HG02623 (cell line): ENCODE data around the gene ENTREP3.
"Not testable (repeated sequence)": the region's sequence is repeated elsewhere in the genome, so short reads cannot be mapped to it uniquely, and the experiment has no call there.

Experiments used
- ATAC-seq: cut with Tn5 transposase; IDR thresholded peaks from one replicate; pipeline ENCODE4 v1.9.1; 2021; ENCODE audit warnings: moderate library complexity; ENCODE audit not compliant: unreplicated experiment

ENTREP3 gene, protein sequence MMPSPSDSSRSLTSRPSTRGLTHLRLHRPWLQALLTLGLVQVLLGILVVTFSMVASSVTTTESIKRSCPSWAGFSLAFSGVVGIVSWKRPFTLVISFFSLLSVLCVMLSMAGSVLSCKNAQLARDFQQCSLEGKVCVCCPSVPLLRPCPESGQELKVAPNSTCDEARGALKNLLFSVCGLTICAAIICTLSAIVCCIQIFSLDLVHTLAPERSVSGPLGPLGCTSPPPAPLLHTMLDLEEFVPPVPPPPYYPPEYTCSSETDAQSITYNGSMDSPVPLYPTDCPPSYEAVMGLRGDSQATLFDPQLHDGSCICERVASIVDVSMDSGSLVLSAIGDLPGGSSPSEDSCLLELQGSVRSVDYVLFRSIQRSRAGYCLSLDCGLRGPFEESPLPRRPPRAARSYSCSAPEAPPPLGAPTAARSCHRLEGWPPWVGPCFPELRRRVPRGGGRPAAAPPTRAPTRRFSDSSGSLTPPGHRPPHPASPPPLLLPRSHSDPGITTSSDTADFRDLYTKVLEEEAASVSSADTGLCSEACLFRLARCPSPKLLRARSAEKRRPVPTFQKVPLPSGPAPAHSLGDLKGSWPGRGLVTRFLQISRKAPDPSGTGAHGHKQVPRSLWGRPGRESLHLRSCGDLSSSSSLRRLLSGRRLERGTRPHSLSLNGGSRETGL

DNA sequence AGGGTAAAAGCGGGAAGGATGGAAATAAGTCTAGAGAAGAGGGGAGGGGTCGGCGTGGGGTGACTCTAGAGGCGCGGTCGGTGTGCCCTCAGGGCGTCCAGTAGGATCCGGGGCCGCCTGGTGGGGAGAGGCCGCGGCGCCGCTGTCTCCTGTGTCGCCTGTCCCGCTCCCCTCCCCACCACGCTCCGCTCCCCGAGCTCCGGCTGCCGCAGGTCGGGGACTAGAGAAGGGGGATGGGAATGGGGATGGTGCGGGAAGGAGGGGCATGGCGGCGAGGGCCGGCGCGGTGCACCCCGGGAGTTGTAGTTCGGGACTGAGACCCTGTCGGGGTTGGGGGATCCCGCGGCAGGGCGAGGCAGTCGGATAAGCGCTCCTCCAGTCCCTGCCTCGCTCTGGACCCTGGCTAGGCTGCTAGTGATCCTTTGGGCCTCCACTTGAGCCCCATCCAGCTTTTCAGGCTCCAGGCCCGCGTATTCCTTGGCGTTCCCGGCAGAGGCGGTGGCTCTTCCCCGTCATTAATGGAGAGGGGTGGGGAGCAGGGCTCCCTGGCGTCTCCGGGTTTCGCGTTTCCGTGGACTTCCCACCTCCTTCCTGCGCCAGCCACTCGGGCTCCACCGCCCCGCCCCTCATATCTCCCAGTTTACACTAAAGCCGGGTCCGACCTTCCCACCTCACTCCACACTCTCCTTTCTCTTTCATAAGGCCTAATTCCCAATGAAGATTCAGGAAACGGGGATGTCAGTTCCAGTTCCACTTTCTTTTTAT is at the start of gene ENTREP3:
Gene ENTREP3, minus strand, starts transcription at position 241 of the 765 bp plus-strand sequence. CDS start 606 bp downstream, outside the sequence.
- ATAC-seq: peak; percentile 42

DNA sequence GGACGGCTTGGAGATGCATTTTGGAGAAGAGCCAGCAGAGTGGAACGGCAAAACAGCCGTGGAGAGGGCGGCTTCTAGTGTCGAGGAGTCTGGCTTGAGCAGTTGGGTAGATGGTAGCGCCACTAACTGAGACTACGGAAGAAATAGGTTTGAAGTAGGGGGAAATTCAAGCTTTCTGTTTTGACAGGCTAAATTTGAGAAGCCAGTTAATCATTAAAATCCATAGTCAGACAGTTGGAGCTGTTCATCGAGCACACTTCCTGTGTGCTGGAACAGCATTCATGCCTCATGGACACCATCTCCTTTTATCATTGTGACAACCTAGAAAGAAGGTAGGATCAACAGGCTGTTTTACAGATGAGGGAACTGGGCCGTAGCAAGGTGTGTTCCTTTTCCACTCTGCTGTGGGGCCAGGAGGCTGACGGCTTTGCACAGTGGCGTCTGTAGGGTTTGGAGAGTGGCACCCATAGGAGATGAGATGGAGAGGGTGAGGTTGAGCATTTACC is 49.3 kb upstream of the ENTREP3 start:
- ATAC-seq: no peak

DNA sequence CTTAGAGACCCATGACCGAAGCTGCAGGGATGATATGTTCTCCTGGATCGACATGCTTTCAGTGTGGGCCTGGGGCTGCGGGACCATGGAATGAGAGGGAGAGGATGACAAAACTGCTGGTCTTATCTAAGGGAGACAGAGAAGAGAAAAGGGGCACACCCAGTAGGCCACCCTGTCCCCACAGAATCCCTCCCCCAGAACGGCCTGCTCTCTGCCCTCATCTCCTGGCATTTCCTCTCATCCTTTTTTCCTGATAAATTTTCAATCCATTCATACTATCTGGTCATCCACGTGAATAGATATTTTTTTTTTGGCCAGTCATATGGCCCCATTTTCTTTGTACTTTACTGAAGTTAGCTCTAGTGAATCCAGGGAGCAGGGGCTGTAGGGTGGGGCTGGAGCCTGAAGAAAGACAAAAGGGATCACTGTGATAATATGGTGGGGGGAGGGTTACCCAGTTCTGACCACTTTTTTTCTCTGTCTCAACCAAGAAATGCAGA is 46.1 kb upstream of the ENTREP3 start, which contains the start of gene PKLR:
Gene PKLR, minus strand, starts transcription at position 97 of the 500 bp plus-strand sequence. Its CDS starts 43 bp downstream, at position 54.
- ATAC-seq: no peak

DNA sequence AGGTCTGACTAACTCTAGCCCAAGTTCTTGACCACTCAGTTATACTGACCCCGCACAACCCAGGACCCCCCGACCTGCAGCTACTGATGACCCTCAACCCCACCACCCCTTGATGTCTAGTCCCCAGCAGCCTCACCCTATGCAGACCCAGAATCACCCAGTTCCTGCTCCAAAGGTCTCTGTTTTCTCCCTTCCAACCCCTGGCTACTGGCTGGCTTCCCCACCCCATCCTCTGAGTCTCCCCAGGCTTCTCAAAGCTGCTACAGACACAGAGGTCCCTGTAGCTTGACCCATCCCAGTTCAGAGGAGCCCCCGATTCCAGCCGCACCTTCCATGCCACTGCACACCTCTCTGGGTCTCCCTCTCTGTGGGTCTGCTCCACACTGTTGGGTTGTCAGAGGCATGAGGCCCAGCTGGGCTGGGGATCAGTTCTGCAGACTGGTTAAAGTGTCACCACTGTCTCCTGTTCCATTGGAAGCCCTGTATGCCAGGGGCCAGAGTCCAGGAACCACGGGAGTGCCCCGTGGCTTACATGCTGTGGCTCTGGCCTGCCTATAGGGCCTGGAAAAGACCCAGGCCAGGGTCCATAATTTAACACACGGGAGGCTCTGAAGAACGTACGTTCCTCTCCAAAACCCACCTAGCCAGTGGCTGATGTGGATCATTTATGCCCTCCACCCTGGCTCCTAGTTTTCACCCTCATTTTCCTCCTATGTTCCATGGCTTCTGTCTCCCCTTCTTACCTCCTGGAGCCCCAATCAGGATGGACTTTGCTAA is 45.5 kb upstream of the ENTREP3 start:
- no peak for ATAC-seq

DNA sequence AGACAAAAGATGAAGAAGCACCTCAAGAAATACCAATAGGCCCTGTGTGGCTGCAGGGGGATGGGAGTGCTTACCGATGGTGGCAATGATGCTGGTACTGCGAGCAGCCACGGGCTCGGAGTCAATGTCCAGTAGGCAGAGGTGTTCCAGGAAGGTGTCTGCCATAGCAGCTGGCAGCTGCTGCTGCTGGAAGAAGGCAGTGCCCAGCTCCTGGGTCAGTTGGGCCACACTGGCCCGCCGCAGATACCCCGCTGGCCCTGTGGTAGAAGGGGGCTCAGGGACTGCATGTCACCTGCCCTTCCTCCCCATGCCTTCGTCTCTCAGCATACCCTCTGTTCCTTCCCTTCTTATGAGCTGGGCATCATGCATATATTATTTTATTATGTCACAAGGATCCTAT is 44.7 kb upstream of the ENTREP3 start:
- ATAC-seq: no peak

DNA sequence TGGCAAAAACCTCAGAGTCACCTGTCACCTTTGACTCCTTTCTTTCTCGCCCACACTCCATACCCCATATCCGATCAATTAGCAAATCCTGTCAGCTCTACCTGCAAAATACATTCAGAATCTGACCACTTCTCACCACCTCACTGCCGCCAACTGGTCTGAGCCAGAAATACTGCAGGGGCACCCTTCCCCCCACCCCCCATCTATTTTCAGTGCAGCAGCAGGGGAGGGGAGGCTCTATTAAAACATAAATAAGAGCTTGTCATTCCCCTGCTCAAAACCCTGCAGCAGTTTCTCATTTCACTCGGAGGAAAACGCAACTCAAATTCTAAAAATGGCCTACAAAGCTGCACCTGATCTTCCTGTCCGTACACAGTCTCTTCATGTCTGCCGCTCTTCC is 42.1 kb upstream of the ENTREP3 start:
- no peak for ATAC-seq

DNA sequence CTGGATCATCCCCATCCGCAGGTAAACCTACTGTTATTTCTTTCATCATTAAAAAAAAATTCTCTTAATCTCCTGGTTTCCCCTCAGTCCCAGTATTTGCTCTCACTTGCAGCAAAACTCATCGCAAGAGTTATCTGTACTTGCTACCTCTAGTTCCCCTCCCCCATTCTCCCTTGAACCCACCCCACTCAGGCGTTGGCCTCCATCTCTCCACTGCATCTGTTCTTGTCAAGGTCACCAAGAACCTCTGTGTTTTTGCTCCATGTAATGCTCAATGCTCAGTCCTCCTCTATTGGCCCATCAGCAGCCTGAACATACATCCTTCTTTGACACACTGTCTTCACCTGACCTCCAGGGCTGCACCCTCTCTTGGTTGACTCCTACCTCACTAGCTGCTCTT is 41.4 kb upstream of the ENTREP3 start:
- ATAC-seq: no peak

DNA sequence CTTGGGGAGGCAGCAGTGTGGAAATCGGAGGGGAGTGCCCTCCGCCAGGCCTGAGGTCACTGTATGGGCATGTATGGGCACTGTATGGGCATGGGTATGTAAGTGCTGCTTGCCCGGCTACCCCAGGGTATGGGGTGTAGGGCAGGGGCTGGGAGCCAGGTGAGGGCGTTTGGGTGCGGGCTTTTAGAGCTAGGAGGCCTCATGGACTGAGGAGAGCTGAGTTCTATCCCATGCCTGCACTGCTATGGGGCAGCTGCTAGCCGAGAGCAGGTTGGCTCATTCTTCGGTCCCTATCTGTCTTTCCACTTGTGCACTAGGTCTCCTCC is 40.6 kb upstream of the ENTREP3 start:
- ATAC-seq: no peak

DNA sequence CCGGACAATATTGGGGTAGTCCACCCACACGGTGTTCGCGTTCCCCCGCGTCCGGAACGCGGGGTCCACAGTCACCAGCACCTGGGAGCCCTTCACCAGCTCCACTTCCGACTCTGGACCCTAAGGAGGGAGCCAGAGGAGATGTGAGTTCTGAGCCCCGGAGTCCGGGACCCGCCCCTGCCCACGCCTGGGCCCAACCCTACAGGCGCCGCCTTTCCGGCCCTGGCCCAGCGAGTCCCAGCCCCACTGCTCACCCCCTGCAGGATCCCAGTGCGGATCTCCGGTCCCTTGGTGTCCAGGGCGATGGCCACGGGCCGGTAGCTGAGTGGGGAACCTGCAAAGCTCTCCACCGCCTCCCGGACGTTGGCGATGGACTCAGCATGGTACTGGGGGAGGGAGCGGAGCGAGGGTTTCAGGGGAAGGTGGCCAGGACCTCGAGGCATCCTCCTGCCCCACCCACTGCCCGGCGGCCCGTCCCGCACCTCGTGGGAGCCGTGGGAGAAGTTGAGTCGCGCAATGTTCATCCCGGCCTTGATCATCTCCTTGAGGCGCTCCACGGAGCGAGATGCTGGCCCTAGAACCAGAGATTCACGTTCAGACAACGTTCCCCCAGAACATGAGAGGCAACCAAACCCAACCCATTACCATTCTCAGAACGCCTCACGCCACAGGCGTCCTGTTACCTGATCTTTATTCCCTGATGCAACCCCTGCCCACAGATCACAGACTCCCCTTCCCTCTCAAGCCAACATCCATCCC is 40.1 kb upstream of the ENTREP3 start:
- no peak for ATAC-seq

DNA sequence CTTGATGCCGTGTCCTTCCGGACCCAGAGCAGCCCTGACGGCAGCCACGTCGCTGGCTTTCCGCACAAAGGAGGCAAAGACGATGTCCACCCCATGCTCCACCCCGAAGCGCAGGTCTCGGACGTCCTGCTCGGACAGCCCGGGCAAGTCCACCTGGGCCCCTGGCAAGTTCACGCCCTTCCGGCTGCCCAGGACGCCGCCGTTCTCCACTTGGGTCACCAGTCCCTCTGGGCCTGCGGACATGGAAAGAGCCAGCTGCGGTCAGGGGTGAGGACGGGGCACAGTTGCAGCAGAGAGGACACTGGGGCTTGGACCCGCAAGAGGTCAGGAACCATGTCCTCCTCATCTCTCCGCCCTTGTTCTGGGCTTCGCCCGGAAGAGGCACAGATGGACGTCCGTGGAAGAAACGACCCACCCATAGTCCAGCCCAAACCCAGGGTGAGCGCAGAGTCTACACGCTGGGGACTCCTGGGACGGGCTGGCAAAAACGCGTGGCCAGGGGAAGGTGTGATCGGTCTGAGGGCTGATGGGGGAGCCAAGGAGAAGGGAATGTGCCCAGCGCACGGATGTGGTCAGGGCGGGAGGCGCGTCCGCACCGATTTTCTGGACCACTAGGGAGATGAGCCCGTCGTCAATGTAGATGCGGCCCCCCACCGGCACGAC is 39.4 kb upstream of the ENTREP3 start:
- ATAC-seq: no peak

DNA sequence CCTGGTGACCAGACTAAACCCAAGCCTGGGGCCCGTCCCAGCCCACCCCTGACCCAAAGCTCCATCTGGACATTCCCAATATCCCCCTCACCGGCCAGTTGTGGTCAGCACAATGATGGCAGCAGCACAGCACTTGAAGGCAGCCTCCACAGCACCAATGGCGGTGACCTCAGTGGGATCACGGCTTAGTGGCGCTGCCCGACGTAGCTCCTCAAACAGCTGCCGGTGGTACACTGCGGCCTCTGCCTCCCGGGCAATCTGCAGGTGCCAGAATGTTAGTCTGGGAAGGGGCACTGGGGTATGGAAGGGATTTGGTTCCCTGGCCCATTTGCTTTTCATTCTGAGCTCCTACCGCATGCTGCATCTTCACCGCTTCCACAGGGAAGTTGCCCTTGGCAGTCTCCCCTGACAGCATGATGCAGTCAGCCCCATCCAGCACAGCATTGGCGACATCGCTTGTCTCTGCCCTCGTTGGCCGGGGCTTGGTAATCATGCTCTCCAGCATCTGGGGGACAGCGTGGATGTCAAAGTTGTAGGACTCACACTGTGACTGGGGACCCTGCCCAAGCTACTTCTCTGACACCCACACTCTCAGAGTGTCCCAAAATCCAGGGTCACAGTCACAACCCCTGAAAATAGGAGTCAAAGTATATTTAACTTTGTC is 37.9 kb upstream of the ENTREP3 start:
- no peak for ATAC-seq

DNA sequence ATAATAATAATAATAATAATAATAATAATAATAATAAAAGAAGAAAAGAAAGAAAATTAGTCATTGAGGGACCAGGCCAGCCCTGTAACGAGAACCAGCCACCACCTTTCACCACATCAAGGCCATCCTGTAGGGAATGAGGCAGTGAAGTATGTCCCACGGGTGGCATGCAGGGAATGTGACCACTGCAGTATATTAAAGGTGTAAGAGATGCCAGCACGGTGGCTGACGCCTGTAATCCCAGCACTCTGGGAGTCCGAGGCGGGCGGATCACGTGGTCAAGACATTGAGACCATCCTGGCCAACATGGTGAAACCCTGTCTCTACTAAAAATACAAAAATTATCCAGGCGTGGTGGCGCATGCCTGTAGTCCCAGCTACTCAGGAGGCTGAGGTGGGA is 35.7 kb upstream of the ENTREP3 start:
- ATAC-seq: not testable (repeated sequence)

DNA sequence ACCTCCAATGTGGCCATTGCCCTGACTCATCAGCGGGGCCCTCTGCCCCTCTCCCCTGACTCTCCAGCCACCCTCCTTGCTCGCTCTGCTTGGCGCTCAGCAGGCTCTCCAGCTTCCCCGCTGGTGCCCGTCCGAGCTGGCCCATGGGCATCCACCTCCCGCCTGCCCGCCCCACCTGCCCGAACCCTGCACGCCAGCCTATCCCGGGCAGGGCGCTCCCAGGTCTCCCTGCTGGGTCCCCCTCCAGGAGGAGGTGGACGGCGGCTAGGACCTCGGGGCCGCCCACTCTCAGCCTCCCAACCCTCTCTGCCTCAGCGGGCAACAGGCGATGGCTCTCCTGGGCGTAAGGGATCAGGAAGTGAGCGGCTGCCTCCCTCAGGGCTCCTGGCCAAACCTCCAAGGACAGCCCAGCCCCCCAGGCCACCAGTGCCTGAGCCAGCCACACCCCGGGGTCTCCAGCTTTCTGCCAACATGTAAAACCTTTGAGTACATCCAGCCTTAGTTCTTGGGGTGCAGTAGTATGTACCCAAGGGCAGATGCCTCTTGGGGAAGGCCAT is 32.8 kb upstream of the ENTREP3 start:
- no peak for ATAC-seq

DNA sequence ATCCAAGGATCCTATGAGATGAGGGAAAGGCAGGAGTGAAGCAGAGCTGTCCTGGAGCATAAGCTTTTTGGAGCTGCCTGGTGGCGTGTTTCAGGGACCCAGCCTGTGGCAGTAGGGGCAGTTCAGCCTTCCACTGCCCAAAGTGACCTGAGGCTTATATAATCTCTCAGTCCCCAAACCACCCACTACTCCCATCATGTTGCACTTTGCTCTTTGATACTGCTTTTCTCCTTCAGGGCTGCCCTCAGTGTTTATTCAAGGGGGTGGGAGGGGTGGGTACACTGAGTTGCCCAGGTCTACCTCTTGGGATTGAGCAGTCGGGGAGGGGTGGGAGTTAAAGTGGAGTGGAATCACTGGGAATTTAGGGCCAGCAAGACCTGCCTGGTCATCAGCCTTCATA is 31.3 kb upstream of the ENTREP3 start:
- ATAC-seq: no peak

DNA sequence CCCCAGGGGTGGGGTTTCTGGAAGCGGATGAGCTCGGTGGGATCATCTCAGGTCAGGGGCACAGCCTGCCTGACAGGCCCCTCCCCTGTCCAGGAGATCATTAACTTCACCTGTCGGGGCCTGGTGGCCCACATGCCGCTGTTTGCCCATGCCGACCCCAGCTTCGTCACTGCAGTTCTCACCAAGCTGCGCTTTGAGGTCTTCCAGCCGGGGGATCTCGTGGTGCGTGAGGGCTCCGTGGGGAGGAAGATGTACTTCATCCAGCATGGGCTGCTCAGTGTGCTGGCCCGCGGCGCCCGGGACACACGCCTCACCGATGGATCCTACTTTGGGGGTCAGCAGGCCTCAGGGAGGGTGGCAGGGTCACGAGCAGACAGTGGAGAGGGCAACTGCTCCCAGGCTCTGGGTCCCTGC is 30.4 kb upstream of the ENTREP3 start:
- no peak for ATAC-seq

DNA sequence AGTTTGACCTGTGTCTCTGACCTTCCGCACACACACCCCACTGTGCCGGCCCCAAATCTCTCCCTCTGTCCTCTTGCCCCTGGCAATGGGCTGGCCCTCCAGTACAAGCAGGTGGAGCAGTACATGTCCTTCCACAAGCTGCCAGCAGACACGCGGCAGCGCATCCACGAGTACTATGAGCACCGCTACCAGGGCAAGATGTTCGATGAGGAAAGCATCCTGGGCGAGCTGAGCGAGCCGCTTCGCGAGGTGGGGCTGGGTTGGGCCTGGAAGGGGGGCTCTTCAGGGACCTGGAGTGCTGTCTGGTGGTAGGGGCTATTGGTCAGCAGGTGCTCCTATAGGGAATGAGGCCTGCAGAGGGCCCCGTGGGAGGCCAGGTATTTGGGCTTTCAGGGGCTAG is 29.8 kb upstream of the ENTREP3 start:
- no peak for ATAC-seq

DNA sequence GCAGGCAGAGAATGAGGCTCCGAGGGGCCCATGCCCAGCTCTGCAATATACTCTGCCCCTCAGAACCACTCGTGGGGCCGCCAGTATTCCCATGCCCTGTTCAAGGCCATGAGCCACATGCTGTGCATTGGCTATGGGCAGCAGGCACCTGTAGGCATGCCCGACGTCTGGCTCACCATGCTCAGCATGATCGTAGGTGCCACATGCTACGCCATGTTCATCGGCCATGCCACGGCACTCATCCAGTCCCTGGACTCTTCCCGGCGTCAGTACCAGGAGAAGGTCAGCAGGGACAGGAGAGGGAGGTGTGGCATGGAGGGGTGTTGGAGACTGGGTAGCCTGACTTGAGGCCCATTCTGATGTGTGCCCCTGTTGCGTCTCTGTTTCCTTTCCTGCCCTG is 29.2 kb upstream of the ENTREP3 start:
- ATAC-seq: no peak

DNA sequence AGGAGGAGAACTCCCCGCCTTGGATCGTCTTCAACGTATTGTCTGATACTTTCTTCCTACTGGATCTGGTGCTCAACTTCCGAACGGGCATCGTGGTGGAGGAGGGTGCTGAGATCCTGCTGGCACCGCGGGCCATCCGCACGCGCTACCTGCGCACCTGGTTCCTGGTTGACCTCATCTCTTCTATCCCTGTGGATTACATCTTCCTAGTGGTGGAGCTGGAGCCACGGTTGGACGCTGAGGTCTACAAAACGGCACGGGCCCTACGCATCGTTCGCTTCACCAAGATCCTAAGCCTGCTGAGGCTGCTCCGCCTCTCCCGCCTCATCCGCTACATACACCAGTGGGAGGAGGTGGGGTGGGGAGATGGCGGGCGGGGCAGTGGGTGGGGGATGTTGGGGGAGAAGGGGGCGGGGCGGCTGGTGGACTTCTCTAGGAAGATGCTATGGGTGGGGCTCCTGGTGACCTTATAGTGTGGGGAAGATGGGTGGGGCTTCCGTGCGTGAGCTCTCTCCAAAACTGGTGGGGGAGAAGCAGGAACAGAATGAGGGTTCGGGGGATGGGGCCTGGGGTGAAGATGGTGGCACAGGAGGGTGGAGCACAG is 27.3 kb upstream of the ENTREP3 start:
- ATAC-seq: no peak
